Loucy (cell line): ENCODE results near the gene LRRN2.

Experiments
- H2AFZ ChIP-seq: fragments of 200-600 bp; sonication (generic); 2 replicates; pipeline ENCODE4 v1.6.0; 2016; ENCODE audit warnings: antibody characterized with exemption, mild to moderate bottlenecking, low read length, moderate library complexity
- H3F3A ChIP-seq: fragments of 200-600 bp; 2 replicates; pipeline ENCODE4 v1.6.0; 2016; ENCODE audit warnings: antibody characterized with exemption, low read depth, mild to moderate bottlenecking
- H3K27me3 ChIP-seq: fragments of 200-600 bp; sonication (generic); 2 replicates; pipeline ENCODE4 v1.6.1; 2014; ENCODE audit warnings: low read length, mild to moderate bottlenecking; ENCODE audit not compliant: insufficient read depth, poor library complexity, severe bottlenecking
- H3K36me3 ChIP-seq: fragments of 200-600 bp; sonication (generic); 2 replicates; pipeline ENCODE4 v1.6.1; 2016; ENCODE audit warnings: low read length; ENCODE audit not compliant: insufficient read depth
- H3K4me1 ChIP-seq: fragments of 200-600 bp; sonication (generic); 2 replicates; pipeline ENCODE4 v1.5.1; 2014; ENCODE audit warnings: low read length, mild to moderate bottlenecking; ENCODE audit not compliant: insufficient read depth, poor library complexity, severe bottlenecking
- H3K4me2 ChIP-seq: fragments of 200-600 bp; sonication (generic); 2 replicates; pipeline ENCODE4 v1.6.0; 2014; ENCODE audit warnings: antibody characterized with exemption, low read length, low read depth, mild to moderate bottlenecking; ENCODE audit not compliant: poor library complexity, severe bottlenecking
- H3K4me3 ChIP-seq: fragments of 200-600 bp; sonication (generic); 2 replicates; pipeline ENCODE4 v1.5.1; 2014; ENCODE audit warnings: low read length, mild to moderate bottlenecking, mixed read lengths; ENCODE audit not compliant: poor library complexity, severe bottlenecking
- H3K79me2 ChIP-seq: fragments of 200-600 bp; sonication (generic); 2 replicates; pipeline ENCODE4 v1.6.1; 2014; ENCODE audit warnings: low read length; ENCODE audit not compliant: insufficient read depth
- H3K9ac ChIP-seq: fragments of 200-600 bp; sonication (generic); 2 replicates; pipeline ENCODE4 v1.6.0; 2014; ENCODE audit warnings: mild to moderate bottlenecking, low read depth, low read length, moderate library complexity; ENCODE audit not compliant: poor library complexity, severe bottlenecking
- H3K9me2 ChIP-seq: fragments of 200-600 bp; sonication (generic); replicated peaks from 2 replicates; pipeline ENCODE4 v1.6.1; 2016; ENCODE audit warnings: low read depth, low read length, mixed read lengths
- H3K9me3 ChIP-seq: fragments of 200-600 bp; sonication (generic); 2 replicates; pipeline ENCODE4 v1.6.1; 2014; ENCODE audit warnings: mild to moderate bottlenecking, antibody characterized with exemption, low read length, low read depth; ENCODE audit not compliant: insufficient read depth
- H4K20me1 ChIP-seq: fragments of 200-600 bp; sonication (generic); 2 replicates; pipeline ENCODE4 v1.6.0; 2014; ENCODE audit warnings: antibody characterized with exemption, low read length, mild to moderate bottlenecking; ENCODE audit not compliant: insufficient read depth, poor library complexity, severe bottlenecking
- EZH2phosphoT487 ChIP-seq: fragments of 200-600 bp; IDR thresholded peaks from 2 replicates; pipeline ENCODE4 v1.6.1; 2018; ENCODE audit warnings: antibody characterized with exemption, mild to moderate bottlenecking, moderate library complexity, borderline replicate concordance
- TF ChIP-seq, protein P1 (sequence below): fragments of 200-600 bp; sonication (generic); conservative IDR thresholded peaks from 2 replicates; pipeline ENCODE4 v1.5.1; 2014; ENCODE audit warnings: mild to moderate bottlenecking, antibody characterized with exemption, low read length

LRRN2 gene

DNA sequence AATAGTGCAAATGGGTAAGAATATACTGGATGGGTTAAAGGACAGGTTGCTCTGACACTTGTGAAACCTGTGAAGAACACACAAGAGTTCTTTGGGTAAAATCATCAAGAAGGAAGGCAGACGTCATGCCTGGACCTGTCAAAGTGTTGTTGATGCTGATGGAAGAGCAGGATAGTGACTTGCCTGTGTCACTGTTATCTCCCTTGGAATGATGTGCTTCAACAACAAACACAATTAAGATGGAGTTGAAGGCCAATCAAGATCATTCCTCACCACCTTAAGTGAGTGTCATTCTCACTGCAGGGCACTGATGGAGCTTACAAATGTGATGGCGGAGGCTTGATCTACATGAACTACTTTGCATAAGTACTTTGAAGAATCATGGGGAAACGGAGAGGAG, 73.2 kb downstream of the LRRN2 start:
- no peak overlapping the region for H3K4me3 ChIP-seq
- no peak for TF ChIP-seq EZH2phosphoT487
- TF ChIP-seq, protein P1, sequence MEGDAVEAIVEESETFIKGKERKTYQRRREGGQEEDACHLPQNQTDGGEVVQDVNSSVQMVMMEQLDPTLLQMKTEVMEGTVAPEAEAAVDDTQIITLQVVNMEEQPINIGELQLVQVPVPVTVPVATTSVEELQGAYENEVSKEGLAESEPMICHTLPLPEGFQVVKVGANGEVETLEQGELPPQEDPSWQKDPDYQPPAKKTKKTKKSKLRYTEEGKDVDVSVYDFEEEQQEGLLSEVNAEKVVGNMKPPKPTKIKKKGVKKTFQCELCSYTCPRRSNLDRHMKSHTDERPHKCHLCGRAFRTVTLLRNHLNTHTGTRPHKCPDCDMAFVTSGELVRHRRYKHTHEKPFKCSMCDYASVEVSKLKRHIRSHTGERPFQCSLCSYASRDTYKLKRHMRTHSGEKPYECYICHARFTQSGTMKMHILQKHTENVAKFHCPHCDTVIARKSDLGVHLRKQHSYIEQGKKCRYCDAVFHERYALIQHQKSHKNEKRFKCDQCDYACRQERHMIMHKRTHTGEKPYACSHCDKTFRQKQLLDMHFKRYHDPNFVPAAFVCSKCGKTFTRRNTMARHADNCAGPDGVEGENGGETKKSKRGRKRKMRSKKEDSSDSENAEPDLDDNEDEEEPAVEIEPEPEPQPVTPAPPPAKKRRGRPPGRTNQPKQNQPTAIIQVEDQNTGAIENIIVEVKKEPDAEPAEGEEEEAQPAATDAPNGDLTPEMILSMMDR = no peak
- no peaks in the 10 kb centered on the region for H3K9me3 ChIP-seq
- no peaks in the 10 kb centered on the region for H3K79me2 ChIP-seq
- H3K9ac ChIP-seq = no peak overlapping the region
- no peaks in the 10 kb centered on the region for H3F3A ChIP-seq
- no peaks in the 10 kb centered on the region for H3K27me3 ChIP-seq
- H4K20me1 ChIP-seq = no peaks in the 10 kb centered on the region
- no peaks in the 10 kb centered on the region for H3K9me2 ChIP-seq
- H2AFZ ChIP-seq = no peak overlapping the region
- no peak overlapping the region for H3K4me2 ChIP-seq
- no peaks in the 10 kb centered on the region for H3K36me3 ChIP-seq
- H3K4me1 ChIP-seq = no peaks in the 10 kb centered on the region

- TF ChIP-seq, protein P1 = no peak
- no peak for TF ChIP-seq EZH2phosphoT487
Observed at GRCh38 chr1:204611036-204611435, 74.5 kb downstream of the LRRN2 start.

DNA sequence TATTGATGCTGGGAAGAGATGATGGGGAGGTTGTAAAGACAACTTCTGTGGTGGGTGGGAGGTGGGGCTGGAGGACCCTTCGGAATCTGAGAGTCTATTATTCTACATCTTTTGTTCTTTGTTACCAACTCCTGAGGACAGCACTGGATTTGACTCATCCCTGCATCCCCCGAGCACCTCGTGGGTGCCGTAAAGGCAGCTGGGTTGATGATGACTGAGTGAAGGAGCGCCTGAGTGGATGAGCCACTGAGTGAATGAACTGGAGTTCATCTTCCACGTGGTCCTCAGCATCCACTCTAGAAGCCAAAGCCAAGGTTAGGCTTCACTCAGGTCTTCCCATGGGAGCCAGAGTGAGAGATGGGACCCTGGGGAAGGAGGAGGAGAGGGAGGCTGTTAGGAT, 77.6 kb downstream of the LRRN2 start:
- H4K20me1 ChIP-seq = no peaks in the 10 kb centered on the region
- no peaks in the 10 kb centered on the region for H3K27me3 ChIP-seq
- H3K4me2 ChIP-seq = no peak overlapping the region
- no peak overlapping the region for H3K4me3 ChIP-seq
- no peaks in the 10 kb centered on the region for H3K79me2 ChIP-seq
- H2AFZ ChIP-seq = no peak overlapping the region
- no peaks in the 10 kb centered on the region for H3K36me3 ChIP-seq
- no peaks in the 10 kb centered on the region for H3K9me2 ChIP-seq
- TF ChIP-seq, protein P1 = no peak
- H3K9me3 ChIP-seq = no peaks in the 10 kb centered on the region
- H3F3A ChIP-seq = no peaks in the 10 kb centered on the region
- no peaks in the 10 kb centered on the region for H3K4me1 ChIP-seq
- H3K9ac ChIP-seq = no peak overlapping the region

More at GRCh38 chr1:204611036-204611435, 74.5 kb downstream of the LRRN2 start:
- no peak overlapping the region for H3K9ac ChIP-seq
- no peak overlapping the region for H2AFZ ChIP-seq
- H3F3A ChIP-seq = no peaks in the 10 kb centered on the region
- H3K4me3 ChIP-seq = no peak overlapping the region
- H3K9me2 ChIP-seq = no peaks in the 10 kb centered on the region
- H3K4me2 ChIP-seq = no peak overlapping the region
- H3K27me3 ChIP-seq = no peaks in the 10 kb centered on the region
- H3K79me2 ChIP-seq = no peaks in the 10 kb centered on the region
- H4K20me1 ChIP-seq = no peaks in the 10 kb centered on the region
- no peaks in the 10 kb centered on the region for H3K4me1 ChIP-seq
- H3K36me3 ChIP-seq = no peaks in the 10 kb centered on the region
- no peaks in the 10 kb centered on the region for H3K9me3 ChIP-seq
